IgD-negative memory B cell (primary cell): ENCODE results near the gene ATF6B. TPM values are rescaled to one million over a fixed set of nuclear protein-coding genes. Genes with fewer than 3 reads are reported as not detected.

Experiments used
- H3K27ac Mint-ChIP-seq, 3 donors: one replicate each; pipeline ENCODE4 v1.8.0; 2020 to 2022; ENCODE audit warnings: mild to moderate bottlenecking in 3 of 3, mixed read lengths in 3 of 3, moderate library complexity in 1 of 3
- H3K27me3 Mint-ChIP-seq: one replicate; pipeline ENCODE4 v1.8.0; 2021; ENCODE audit warnings: mixed read lengths
- H3K36me3 Mint-ChIP-seq: one replicate; pipeline ENCODE4 v1.8.0; 2020; ENCODE audit warnings: mild to moderate bottlenecking, mixed read lengths
- H3K4me1 Mint-ChIP-seq, 3 donors: one replicate each; pipeline ENCODE4 v1.8.0; 2020 to 2022; ENCODE audit warnings: mixed read lengths in 3 of 3, mild to moderate bottlenecking in 1 of 3
- H3K4me3 Mint-ChIP-seq, 4 donors: one replicate each; pipeline ENCODE4 v1.8.0; 2020 to 2022; ENCODE audit warnings: mild to moderate bottlenecking in 4 of 4, mixed read lengths in 4 of 4, moderate library complexity in 3 of 4
- H3K9me3 Mint-ChIP-seq, 3 donors: one replicate each; pipeline ENCODE4 v1.8.0; 2020 to 2021; ENCODE audit warnings: mixed read lengths in 3 of 3, mild to moderate bottlenecking in 1 of 3
- polyA plus RNA-seq: library from polyadenylated mRNA; unstranded; fragments of 300-500 nt; fragmentation: Illumina TruSeq; gene quantifications from one replicate; pipeline ENCODE4 v1.2.3, GENCODE V29; 2021

The ATF6B gene
- polyA plus RNA-seq, 1 donor from 2014 or later = 25.5 TPM

DNA sequence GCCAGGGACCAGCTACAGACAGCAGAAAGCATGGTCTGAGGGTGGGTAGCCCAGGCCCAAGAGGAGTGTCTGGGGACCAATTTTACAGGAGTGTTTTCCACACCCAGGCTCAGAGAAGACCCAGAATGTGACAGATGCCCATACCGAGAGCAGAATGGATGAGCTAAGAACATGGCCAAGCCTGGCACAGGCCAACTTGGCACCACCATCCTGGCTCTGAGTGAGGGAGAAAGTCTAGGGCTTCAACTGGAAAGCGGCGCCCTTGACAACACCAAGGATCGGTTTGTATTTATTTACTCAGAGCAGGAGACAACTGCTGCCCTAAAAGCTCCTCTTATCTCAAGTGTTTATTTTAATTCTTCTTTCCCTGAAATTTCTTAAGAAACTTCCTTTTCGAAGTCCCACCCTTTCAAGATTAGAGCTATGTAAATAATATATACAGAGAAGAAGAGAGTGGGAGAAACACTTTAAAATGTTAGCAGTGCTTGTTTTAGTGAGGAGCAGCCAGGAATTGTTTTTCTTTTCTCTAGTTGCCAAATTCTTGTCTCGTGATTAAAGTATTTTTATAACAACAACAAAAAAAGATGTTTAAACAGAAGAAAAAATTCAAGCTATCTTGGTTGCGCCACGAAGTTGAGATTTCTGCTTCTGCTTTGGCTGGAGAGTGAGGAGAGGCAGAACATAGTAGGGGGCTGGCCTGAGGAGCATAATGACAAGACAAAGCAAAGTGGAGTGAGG lies 35.1 kb downstream of the ATF6B start:
- Mint-ChIP-seq H3K9me3 (no peaks in the 10 kb centered on the region), H3K36me3 (no peaks in the 10 kb centered on the region), H3K4me1 (peaks cover 0 to 1% (median 0%) of the 10 kb centered on the region in 3 donors), H3K27me3 (peaks cover 21% of the 10 kb centered on the region), H3K27ac (no peak overlapping the region), H3K4me3 (no peak overlapping the region)

DNA sequence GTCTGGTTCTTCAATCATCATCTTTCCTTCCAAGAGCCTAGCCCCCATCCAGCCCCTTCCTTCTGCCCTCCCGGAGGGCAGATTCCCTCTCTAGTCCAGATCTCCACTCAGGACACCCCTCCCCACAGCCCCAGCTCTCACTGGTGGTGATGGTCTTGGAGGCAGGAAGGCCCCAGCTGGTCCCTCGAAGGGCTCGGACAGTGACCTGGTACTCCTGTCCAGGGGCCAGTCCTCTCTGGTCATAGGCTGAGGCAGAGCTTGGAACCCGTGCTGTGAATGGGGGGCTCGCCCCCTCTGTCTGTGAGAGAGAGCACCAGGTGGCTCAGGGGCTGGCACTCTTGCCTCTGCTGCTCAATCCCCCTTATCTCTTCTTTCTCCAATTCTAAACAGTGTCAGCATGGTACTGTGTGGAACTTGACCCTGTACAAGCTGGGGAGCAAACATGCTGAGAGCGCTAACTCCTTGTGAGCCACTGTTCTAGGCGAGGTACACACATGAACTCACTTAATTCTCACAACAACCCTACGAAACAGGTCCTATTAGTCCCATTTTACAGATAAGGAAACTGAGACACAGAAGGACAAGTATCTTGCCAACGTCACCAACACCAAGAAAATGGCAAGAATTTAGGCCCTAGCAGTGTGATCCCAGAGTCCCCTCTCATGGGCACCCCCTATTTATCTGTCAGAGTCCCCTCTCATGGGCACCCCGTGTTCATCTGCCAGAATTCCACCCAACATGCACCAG lies 38.8 kb downstream of the ATF6B start:
- Mint-ChIP-seq H3K36me3 (no peaks in the 10 kb centered on the region), H3K27me3 (peaks cover 30% of the 10 kb centered on the region), H3K4me1 (peaks cover 0 to 2% (median 0%) of the 10 kb centered on the region in 3 donors), H3K4me3 (peak overlapping the region in 1 of 4 donors; percentile 38), H3K27ac (no peak overlapping the region), H3K9me3 (no peaks in the 10 kb centered on the region)

DNA sequence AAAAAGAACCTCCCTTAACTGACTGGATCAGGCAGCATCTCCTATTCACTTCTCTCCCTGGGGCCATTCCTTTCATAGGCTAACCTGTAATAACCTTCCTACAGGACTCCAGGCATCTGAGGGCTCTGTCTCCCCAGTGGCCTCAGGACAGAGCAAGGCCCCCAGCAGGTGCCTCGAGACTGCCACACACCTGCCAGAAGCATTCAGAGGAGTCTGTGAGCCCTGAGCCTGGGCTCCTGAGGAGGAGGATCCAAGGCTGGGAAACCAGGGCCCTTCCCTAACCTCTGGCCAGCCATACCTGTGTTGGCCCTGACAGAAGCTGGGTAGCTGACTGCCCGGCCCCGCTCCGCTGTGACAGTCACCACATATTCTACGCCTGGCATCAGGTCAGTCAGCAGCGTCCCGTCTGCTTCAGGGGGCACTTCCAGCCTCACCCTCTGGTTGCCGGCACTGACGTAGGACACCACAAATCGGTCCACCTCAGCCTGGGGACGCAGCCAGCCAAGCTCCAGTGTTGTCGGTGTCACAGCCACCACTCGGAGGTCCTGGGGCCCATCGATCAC lies 39.5 kb downstream of the ATF6B start:
- peak overlapping the region in 1 of 4 donors; percentile 38 for H3K4me3 Mint-ChIP-seq
- no peaks in the 10 kb centered on the region for H3K36me3 Mint-ChIP-seq
- H3K27ac Mint-ChIP-seq = no peak overlapping the region
- peaks cover 0 to 2% (median 0%) of the 10 kb centered on the region in 3 donors for H3K9me3 Mint-ChIP-seq
- H3K27me3 Mint-ChIP-seq = peaks cover 34% of the 10 kb centered on the region
- H3K4me1 Mint-ChIP-seq = peaks cover 0 to 2% (median 0%) of the 10 kb centered on the region in 3 donors

DNA sequence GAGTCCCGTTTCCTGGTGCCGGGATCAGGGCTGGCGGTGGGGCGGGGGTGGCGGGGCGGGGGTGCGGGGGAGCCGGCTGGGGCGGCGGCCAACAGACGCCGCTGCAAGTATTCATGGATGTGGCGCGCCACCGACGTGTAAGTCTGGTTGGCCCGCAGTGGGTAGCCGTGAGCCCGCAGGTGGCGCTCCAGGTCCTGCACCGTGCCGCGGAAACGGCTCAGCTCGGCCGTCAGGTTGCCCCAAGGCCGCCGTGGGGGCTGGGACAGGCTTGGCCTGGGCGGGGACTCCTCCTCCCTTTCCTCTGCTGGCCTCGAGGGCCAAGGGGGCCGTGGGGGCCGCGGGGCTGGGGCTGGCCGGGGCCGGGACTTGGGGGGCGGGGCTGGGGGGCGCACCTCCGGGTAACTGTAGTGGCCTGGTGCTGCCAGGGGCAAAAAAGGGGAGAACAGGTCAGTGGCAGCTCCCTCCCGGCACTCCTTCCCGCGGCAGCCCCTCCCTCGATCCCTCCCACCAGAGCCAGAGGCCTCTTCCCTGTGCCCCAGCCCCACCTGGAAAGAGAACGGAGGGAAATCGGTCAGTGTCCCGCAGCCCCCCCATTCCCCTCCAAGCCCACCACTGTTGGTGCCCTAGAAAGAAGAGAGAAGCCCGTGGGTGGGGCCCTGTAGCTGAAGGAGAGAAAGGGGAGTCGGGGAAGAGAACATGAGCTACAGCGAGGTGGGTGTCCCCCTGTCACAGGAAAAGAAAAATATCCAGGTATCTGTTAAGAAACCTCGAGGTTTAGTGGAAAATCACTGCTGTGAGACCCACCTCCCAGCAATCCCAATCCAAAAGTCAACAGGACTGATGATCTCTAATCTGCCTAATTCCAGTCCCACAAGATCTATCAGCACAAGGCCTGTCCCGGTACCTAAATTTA lies 40.2 kb downstream of the ATF6B start:
- Mint-ChIP-seq H3K9me3 (peaks cover 0 to 2% (median 0%) of the 10 kb centered on the region in 3 donors), H3K36me3 (no peaks in the 10 kb centered on the region), H3K27ac (no peak overlapping the region), H3K27me3 (peaks cover 39% of the 10 kb centered on the region), H3K4me1 (peaks cover 0 to 2% (median 0%) of the 10 kb centered on the region in 3 donors), H3K4me3 (peak overlapping the region in 1 of 4 donors; percentile 42)

DNA sequence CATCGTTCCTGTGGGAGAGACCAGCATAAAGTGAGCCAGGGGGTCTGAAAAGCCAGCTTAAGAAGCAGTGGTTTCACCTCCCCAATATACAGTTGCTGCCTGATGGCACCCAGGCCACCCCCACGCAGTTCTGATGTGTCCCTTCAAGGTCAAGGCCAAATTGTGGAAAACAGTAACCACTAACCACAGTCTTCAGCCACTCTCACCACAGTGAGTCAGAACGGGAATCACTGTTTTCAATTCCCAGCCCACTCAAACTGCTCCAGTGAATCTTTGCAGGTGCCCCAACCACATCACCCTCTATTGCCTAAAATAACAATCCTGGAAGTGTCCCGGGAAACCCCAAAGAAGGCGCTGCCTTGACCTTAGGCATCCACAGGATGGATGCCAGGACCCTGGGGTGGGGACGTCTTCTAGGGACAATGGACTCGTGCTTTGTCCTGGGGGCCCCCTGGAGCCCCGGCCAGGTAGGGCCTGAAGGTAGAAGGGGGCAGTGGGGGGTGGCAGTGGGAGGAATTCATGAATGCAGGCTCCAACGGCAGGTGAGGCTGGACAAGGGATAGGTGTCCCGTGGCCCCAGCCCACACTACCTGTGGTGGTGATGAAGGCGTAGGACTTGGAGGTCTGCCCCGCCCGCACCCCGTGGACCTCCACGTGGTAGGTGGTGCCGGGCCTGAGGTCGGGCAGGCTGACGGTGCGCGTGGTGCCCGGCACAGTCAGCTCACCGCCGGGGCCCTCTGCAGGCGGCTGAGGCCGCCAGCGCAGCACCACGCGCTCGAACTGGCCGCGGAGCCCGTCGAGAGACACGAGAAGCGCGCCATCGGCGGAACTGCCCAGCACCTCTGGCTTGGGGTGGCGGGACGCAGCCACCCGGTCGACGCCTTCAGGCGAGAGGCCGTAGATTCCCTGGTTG lies 41.1 kb downstream of the ATF6B start:
- Mint-ChIP-seq H3K27ac (no peak overlapping the region), H3K27me3 (peaks cover 42% of the 10 kb centered on the region), H3K9me3 (peaks cover 0 to 2% (median 0%) of the 10 kb centered on the region in 3 donors), H3K4me3 (peak overlapping the region in 2 of 4 donors; percentile 34 to 81), H3K4me1 (peaks cover 0 to 2% (median 0%) of the 10 kb centered on the region in 3 donors), H3K36me3 (no peaks in the 10 kb centered on the region)

DNA sequence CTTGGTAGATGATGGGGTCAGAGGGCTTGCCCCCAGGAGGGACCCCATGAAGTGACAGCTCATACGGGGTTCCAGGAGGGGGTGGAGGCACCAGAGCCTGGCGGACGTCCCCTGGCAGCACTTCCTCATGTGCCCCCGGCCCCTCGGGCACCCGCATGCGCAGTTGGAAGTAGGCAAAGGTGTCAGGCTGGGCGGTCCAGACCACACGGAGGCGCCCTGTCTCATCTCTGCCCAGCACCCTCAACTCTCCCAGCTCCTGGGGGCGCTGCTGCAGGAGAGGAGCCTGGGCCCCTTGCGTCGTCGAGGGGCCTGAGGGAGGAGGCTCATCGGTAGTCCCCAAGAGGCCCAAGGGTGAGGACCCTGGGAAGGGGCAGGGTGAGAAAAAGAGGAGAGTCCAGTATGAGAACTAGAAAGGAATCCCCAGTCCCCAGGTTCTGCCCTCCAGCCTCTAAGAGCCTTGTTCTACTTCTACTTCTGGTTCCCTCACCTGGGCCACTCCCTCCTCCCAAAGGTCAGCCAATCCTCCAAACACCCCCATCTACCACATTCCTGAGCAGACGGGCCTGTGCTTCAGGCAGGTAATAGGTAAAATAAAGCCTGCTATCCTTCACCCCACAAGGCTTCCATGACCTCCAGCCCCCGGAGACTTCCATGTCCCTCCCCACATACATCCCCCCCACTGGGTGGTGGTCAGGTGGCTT lies 42.1 kb downstream of the ATF6B start:
- peaks cover 43% of the 10 kb centered on the region for H3K27me3 Mint-ChIP-seq
- H3K9me3 Mint-ChIP-seq = peaks cover 0 to 2% (median 0%) of the 10 kb centered on the region in 3 donors
- no peak overlapping the region for H3K4me3 Mint-ChIP-seq
- H3K36me3 Mint-ChIP-seq = peaks cover under 1% of the 10 kb centered on the region
- H3K27ac Mint-ChIP-seq = peak overlapping the region in 1 of 3 donors; percentile 55
- peaks cover 0 to 2% (median 0%) of the 10 kb centered on the region in 3 donors for H3K4me1 Mint-ChIP-seq

DNA sequence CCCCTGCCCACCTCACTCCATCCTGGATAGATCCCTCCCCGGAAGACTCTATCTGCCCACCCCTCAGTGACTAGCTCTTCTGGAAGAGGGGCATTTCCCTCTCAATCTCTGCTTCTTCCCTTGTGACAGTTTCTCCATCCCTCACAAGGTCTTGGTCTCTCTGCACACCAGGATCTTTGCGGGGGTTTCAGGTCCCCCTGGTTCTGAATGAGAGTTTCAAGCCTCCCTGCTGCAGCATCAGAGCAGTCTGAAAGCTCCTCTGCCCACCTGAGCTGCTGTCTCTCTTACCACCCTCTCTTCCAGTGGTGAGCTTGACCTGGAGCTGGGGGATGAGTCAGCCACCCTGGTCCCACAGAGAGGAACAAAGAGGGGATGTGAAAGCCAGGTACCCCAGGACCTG lies 43.3 kb downstream of the ATF6B start:
- Mint-ChIP-seq H3K27ac (no peak overlapping the region), H3K27me3 (peaks cover 45% of the 10 kb centered on the region), H3K4me1 (peaks cover 0 to 2% (median 0%) of the 10 kb centered on the region in 3 donors), H3K9me3 (peaks cover 0 to 2% (median 0%) of the 10 kb centered on the region in 3 donors), H3K36me3 (peaks cover 1% of the 10 kb centered on the region), H3K4me3 (no peak overlapping the region)

DNA sequence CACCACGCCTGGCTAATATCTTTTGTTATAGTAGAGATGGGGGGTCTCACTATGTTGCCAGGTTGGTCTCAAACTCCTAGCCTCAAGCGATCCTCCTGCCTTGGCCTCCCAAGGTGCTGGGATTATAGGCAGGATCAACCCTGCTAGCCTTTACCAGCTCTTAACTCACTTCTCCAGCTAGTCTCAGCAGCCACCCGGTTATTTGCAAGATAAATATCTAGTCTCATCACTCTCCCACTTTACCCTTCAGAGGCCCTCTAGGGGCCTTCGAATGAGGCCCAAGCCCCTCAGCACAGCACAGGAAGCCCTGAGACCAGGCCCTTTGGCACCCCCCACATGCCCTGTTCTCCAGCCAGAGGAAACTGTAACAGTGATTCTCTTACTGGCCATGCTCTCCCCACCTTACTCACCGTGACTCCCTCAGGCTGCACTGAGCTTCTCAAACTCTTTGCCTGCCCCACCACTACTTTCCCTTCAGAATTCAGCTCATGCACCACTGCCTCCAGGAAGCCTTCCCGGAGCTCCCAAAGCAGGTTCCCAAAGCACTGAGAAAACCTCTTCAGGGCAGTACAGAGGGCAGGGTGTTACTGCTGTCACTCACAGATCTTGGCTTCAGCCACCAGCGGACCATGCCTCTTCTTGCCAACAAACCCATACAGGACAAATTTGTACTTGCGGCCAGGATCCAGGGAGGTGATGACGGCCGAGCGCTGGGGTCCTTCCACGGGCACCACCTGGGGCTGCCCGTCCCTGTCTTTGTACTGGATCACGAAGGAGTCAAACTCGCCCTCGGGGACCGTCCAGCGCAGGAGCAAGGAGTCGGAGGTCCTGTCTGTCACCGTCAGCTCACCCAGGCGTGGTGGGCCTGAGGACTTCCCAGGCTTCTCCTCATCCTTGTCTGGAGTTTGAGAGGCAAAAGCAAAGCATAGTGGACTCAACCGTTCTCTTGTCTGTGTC lies 44.0 kb downstream of the ATF6B start:
- Mint-ChIP-seq H3K27me3 (peaks cover 45% of the 10 kb centered on the region), H3K4me3 (no peak overlapping the region), H3K36me3 (peaks cover 1% of the 10 kb centered on the region), H3K27ac (peak overlapping the region in 1 of 3 donors; percentile 59), H3K9me3 (peaks cover 0 to 2% (median 0%) of the 10 kb centered on the region in 3 donors), H3K4me1 (peaks cover 0 to 2% (median 0%) of the 10 kb centered on the region in 3 donors)

DNA sequence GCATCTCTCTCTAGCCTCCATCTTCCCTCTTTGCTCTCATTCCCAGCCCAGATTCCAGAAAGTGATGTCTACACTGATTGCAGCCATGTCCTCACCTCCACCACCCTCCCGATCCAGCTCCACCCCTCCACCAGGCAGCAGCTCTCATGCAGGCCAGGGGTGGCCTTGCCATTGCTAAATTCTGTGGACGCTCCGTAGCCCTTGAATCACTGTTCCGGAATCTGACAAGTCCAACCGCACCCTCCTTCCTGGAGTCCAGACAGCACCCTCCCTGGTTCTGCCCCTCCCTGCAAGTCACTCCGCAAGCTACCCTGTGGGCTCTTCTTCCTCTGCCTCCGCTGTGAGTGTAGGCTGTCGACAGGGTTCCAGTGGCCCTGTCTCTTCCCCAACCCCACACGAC lies 45.1 kb downstream of the ATF6B start:
- H3K36me3 Mint-ChIP-seq = peaks cover 1% of the 10 kb centered on the region
- H3K27me3 Mint-ChIP-seq = peaks cover 45% of the 10 kb centered on the region
- H3K9me3 Mint-ChIP-seq = peaks cover 0 to 2% (median 0%) of the 10 kb centered on the region in 3 donors
- H3K4me3 Mint-ChIP-seq = no peak overlapping the region
- peaks cover 0 to 2% (median 0%) of the 10 kb centered on the region in 3 donors for H3K4me1 Mint-ChIP-seq
- H3K27ac Mint-ChIP-seq = no peak overlapping the region

DNA sequence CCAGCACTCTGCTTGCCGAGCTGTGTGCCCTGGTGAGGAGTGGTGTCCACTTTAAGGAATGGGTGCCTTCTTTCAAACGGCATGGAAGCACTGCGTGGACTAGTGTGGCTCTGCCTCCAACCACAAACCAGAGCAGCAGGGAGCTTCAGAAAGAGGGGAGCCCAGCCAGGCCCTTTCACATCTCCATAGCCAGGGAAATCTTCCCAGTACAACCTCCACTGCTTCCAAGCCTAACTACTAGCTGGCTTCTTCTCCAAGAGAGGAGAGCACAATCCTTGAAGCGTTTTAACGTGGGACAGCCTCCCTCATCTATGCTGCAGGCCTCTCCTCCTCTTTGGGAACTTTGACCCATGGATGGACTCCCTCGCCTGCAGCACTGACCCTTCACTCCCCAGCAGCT lies 45.6 kb downstream of the ATF6B start:
- Mint-ChIP-seq H3K27ac (no peak overlapping the region), H3K27me3 (peaks cover 45% of the 10 kb centered on the region), H3K9me3 (peaks cover 0 to 2% (median 0%) of the 10 kb centered on the region in 3 donors)

DNA sequence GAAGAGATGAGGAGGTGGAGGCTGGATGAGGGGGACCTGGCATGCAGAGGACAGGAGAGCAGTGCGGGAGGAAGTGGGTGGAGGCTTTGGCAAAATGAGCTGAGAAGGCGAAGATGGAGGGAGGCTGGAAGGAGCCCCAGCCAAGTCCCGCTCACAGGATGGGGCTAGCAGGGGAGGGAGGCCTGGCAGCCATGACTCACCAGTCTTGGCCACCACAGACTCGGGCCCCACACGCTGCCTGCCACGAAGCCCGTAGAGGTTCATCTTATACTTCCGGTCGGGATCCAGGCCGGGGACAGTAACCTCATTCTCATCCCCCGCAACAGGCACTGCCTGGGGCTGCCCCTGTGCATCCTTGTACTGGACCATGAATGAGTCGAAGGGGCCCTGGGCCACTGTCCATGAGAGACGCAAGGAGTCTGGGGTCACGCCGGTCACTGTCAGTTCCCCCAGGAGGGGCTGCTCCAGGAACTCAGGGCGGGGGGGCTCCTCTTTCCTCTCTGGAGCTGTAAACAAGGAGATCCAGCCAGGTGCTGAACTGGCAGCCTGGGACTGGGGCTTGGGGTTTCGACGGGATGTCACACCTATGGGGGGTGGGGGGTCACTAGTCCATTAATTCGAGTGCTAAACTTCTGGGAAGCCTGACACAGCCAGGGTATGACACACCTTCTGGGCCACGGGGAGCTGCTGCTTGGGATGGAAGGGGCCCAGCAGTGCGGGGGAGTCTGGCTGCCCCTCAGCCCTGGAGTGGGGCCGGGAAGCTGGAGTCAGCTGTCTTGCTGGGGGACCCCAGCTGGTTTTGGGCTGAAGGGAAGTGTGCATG lies 46.7 kb downstream of the ATF6B start:
- H3K27ac Mint-ChIP-seq = no peak overlapping the region
- no peak overlapping the region for H3K4me3 Mint-ChIP-seq
- H3K27me3 Mint-ChIP-seq = peaks cover 38% of the 10 kb centered on the region
- peaks cover 0 to 2% (median 0%) of the 10 kb centered on the region in 3 donors for H3K9me3 Mint-ChIP-seq
- H3K36me3 Mint-ChIP-seq = peaks cover 2% of the 10 kb centered on the region
- H3K4me1 Mint-ChIP-seq = peaks cover 0 to 2% (median 0%) of the 10 kb centered on the region in 3 donors

More for the DNA sequence above, 45.6 kb downstream of the ATF6B start:
- Mint-ChIP-seq H3K4me1 (peaks cover 0 to 2% (median 0%) of the 10 kb centered on the region in 3 donors), H3K36me3 (peaks cover 2% of the 10 kb centered on the region), H3K4me3 (no peak overlapping the region)
